NT2/D1 (cell line): ENCODE measurements around the gene SLC16A13.

Experiments
- YY1 ChIP-seq: IDR thresholded peaks from 2 replicates; pipeline ENCODE4 v1.6.1; 2011; ENCODE audit not compliant: insufficient read length, insufficient read depth
- ZNF274 ChIP-seq: IDR thresholded peaks from 2 replicates; pipeline ENCODE4 v1.6.1; 2011; ENCODE audit warnings: mild to moderate bottlenecking, low read depth, low read length

- TF ChIP-seq YY1 (no peak), ZNF274 (no peak)
Measured at GRCh38 chr17:7042501-7043181, 6.8 kb downstream of the SLC16A13 start.
